GM19023 (cell line): Measurements from ENCODE around the gene POU6F2.
"Not testable (repeated sequence)": the region's sequence is repeated elsewhere in the genome, so short reads cannot be mapped to it uniquely, and the experiment has no call there.

Source experiments
- ATAC-seq: cut with Tn5 transposase; IDR thresholded peaks from one replicate; pipeline ENCODE4 v1.9.1; 2021; ENCODE audit warnings: mild to moderate bottlenecking, moderate library complexity; ENCODE audit not compliant: unreplicated experiment

The POU6F2 gene

DNA sequence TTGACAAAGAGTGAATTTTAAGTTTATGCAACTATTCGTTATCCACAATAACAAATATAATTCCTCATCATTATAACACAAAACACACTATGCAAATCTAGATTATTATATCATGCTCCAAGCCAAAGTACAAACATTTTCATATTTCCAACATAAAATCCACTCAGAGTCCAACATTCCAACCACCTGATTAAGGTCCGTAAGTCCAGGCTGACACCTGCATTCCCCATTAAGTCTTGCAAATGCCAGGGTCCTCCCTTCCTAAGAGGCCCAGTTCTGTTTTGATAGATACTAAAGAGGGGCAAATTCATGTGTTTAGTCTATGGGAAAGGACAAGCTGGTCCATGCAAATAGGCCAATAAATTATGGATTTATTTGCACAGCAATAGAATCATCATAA, 206.1 kb downstream of the POU6F2 start:
- ATAC-seq = no peak

DNA sequence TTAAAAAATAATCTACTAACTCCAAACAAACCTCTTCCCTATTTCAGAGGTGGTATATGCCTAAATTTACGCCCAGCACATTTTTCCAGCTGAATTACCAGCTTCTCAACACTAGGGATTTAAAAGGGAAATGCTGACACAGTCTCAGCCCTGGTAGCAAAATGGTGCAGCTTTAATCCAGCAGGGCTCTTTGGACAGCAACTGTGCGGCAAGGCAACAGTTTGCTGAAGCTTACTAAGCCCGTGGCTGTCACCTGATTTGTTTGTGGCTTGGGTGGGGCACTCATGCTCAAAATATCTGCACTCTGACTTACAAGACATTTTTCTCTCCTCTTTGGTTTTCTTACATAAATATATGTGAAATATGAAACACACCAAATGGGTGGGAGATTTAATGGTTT, 206.7 kb downstream of the POU6F2 start:
- no peak for ATAC-seq

DNA sequence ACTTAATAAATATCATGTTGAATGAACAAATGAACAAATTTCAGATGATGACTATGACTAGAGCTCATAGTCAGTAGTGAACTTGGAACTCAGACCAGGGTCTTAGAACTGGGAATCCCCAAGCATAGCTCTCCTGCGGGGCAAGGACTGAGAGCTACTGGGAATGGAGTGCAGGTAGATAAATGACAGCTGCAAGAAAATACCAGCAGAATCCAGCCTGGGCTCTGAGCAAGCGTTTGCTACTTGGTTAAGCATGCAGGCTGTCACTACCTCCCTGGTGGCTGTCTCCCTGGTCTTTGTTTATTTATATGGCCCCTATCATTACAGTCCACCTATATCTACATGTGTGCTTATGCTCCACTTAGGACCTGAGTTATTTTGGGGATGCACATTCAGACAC, 208.4 kb downstream of the POU6F2 start:
- ATAC-seq = no peak

DNA sequence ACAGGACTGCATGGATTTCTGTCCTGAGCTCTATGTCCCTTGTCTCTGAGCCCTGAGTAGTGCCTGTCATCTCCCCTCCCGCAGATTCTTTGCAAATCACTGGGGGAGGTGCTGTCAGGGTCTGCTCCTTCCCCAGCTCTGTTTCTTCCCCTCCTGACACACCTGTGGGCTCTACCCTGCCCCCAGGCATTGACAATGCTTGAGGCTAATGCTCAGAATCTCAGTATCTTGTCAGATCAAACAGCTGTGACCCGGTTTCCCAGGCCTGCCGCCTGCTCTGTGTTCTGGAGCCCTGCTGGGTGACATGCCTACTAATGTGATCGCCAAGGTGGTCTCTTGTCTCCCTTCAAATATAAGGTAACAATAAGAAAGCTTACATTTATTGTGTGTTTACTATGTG, 209.0 kb downstream of the POU6F2 start:
- ATAC-seq = no peak

DNA sequence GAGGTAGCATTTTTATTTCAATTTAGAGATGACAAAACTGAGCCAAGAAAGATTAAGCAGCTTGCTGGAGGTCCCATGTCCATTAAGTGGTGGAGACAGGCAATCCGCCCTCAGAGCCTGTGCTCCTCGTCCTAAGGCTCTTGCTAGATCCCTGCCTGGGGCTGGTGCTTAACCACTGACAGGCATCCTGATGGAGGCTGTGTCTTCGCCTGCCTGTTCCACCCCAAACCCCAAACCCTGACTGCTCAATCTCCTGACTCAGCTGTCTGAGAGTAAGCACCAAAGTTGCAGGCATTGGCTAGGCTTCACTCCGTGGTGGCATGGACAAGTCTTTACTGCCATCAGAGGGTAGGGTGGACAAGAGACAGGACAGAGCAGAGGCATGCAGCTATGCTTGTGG, 209.4 kb downstream of the POU6F2 start:
- no peak for ATAC-seq

DNA sequence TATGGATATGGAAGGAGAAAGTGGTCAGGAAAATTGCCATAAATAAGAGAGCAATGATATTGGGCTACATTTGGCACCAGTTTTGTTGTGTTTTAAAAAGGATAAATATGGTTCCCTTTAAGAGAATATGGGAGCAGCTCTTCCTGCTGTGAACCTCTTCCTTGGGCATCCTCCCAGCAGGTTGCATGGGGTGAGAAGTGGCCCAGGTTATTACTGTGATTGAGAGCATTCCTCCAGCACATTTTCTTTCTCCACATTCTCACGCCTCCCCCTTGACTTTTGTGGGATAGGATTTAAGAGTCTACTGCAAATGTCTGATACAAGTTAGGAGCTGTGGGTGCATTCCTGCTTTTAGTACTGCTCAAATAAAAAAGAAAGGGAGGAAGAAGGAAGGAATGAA, 214.8 kb downstream of the POU6F2 start:
- ATAC-seq = no peak

DNA sequence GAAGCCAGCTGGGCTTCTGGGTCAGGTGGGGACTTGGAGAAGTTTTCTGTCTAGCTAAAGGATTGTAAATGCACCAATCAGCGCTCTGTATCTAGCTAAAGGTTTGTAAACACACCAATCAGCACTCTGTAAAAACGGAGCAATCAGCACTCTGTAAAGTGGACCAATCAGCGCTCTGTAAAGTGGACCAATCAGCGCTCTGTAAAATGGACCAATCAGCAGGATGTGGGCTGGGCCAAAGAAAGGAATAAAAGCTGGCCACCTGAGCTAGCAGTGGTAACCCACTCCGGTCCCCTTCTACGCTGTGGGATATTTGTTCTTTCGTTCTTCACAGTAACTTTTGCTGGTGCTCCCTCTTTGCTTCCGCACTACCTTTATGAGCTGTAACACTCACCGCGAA, 216.7 kb downstream of the POU6F2 start:
- not testable (repeated sequence) for ATAC-seq

DNA sequence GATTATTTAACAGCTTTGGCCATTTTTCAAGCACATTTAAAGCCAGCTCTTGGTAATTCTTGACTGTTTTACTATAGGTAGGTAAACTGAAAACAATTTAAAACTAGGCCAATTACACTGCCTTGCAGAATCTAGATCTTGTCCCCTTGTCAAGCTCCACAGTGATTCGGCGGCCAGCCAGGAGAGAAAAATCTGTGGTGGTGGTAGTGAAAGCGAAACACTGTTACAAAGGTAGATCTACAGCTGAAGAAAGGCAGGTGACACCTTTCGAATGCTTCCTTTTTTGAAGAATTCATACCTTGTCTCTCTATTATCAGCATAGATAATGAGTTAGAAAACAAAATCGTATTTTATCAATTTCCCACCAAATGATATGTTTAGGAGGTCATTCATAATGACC, 218.3 kb downstream of the POU6F2 start:
- ATAC-seq = no peak

DNA sequence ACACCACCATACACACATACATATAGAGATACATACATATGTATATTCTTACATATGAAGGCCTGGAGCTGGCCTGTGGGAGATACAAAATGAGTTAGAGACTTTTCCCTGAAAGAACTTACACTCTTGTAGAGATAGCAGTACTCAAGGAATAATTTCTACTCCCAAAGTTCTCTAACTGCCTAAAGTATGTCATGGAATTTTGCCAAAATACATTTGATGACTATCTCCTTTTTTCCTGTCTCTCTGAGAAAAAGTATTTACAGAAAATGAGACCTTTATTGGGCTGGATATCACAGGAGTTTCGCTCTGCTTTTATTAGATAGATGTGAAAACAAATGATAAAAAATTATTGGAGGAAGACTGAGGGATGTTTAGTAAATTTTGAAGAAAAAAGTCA, 220.1 kb downstream of the POU6F2 start:
- no peak for ATAC-seq

DNA sequence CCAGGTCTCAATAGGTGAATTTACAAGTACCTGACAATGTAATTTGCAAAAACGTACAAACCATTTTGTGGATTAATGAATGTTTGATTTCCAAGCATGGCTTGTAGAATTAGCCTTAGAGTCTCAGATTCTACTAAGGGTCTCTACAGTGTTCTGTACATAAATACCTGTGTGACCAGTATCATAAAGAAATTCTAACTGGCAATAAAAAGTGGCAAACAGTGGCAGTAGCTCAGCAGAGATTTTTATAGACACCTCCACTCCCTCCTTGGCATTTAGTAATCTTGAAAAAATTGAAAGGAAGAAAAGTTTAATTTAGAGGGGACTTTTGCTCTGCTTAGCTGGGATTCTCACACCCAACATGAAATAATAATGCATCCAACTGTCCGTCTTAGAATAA, 220.8 kb downstream of the POU6F2 start:
- no peak for ATAC-seq

DNA sequence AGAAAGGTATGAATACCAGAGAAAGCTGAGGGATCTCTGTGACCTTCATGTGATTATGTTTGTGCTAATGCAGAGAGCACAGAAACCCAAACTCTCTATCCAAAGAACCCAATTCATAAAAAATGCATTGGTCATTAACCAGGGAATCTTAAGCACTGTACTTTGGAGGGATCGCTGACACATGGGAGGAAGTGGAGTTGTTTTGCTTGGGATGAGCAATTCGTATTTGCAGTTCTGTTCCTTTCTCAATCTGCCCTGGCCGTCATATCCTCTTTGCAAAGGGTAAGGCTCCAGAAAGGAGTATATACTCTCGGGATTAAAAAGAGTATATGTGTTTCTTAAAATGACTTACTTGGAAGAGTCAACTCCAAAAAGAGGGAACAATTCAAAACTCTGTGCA, 221.3 kb downstream of the POU6F2 start:
- no peak for ATAC-seq

DNA sequence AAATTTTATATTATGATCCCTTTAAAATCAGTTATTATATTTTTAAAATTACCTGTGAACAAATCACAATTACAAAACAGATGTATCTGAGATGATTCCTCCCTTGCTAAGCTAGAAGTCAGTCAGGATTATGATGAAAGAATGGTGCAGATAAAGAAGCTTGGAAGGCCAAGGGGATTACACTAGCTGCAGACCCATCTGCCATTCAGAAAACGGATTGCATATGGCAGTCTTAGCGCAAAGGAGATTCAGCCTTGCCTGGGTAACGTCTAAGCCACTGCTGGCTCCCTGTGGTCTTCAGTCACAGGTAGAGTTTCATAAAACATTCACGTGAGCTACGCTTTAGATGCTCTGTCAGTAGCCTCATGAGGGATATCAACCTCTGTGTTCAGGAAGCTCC, 222.2 kb downstream of the POU6F2 start:
- no peak for ATAC-seq

DNA sequence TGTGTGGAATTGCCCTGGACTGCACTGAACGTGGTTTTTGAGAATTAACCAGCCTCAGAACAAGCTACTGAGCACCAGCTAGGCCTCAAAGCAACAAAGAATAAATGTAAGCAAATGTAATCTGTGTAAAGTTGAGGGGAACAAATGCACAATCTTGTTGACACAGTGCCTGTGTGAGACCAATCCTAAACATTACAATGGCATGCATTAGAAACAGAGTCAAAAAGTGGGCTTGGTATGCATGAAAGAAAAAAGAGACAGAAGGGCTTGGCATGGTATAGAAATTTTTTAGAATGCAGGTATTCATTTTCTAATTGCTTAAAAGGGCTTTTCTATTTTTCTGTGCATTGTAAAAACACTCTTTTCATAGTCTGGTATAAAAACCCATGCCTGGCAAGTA, 224.3 kb downstream of the POU6F2 start:
- no peak for ATAC-seq

DNA sequence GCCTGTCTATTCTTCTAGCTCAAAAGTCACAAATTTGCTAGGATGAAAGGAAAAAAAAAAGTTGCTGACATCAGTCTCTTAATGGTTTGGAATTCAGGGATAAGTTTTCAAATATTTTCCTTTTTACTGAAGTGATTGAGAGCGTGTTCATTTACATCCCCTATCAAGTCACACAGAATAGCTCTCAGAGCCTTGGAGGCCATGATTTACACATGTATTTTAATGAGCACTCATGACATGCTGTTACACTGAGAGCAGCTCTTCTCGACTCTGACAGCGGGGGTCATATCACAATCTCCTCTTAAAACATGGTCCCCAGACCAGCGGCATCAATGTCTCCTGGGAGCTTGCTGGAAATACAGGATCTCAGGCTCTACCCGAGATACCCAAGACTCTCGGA, 232.7 kb downstream of the POU6F2 start:
- ATAC-seq = no peak

DNA sequence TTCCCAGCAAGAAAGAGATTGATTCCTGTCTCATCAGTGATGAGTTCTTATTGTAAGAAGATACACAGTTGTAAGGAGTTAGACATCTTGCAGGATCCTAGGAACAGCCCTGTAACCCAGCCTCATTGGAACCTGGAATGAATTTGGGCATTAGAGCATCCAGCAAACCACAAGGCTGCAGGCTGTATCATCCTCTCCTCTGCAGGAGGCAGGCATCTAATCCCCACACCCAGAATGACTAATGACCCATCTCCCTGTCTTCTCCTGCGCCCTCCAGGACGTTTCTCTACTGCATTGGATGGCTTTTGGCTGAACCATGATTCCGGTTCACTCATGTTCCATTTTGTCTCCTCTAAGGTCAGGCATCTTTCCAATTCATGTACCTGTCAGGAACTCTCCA, 233.9 kb downstream of the POU6F2 start:
- no peak for ATAC-seq

DNA sequence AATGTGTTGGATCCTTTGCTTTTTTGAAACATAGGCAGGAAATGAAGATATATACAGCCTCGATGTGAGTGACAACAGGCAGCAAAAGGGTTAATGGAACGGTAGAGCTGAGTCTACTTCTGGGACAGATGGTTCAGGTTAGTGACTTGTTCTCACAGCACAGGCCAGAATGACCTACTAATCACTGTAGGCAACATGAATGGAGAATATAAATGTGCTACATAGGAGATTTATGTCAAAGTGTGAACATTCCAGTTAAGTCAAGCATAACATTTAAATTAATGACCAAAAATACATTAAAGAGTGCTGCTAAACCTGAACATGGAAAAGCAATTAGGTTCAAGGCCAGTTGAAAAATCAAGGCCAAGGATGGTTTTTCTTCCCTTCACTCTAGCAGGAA, 235.2 kb downstream of the POU6F2 start:
- ATAC-seq = no peak

DNA sequence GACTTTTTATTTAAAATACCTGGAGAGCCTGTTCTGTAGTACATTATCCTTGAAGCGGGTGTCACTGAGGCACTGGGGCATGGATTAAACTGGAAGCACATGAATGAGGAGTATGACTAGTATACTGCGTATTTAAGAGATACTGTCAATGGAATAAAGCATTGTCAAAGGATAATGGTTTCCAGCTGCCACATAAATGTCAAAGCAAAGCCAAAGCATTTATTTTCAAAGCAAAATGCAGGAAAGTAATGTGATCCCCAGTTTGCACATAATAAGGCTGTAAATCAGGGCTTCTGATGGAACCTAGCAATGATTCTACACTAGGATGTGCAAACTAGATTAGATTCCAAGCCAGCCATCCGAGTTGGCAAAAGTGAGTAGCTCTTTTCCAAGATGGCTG, 240.1 kb downstream of the POU6F2 start:
- no peak for ATAC-seq

DNA sequence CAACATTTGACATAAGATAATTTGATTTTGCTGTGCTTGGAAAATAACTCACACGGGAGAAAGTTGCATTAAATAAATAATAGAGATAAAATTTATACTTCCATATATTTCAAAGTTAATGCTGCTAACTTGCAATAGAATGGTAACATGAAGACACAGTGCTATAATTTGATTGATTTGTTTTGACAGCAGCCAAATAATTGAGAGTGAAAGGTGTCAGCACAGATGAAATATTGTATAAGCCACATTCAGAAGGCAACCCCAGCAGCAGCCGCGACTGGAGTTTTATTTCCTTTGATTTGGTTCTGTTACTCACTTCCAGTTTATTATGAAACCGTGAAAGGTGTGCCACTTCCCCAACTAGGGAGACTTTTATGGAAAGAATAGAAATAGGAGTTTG, 242.2 kb downstream of the POU6F2 start:
- no peak for ATAC-seq

DNA sequence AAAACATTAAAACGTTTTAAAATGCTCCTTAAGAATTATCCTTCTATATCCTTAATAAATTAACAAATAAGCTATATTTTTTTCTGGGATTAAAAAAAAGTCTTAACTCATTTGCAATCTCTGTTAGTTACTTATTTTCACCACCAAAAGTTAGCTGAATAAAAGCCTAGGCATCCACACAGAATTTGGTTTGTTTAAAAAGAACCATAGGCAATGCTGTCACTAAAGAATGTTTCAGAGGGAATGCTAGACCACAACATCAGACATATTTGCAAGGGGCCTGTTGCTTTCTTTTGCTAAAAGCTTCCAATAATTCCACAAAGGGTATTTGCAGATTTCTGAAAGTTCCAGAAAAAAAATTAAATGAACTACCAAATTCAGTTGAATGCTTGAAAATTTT, 244.2 kb downstream of the POU6F2 start:
- ATAC-seq = no peak

DNA sequence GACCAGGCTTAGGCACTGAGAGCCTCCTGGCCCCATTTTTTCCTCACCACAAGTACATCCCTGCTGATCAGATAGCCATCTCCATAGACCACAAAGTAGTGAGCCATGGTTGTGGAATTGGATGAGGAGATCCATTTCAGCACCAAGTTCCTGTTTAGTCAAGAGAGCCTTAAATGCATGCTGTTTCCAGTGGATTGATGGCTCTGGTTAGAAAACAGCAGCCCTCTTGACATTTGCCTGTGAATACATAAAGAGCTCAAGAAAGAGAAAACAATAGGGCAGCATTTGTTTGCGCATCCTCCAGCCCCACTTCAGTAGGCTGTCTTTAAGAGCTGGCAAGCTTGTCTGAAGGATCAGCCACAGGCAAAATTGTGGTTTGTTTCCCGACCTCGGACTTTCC, 251.2 kb downstream of the POU6F2 start:
- no peak for ATAC-seq

DNA sequence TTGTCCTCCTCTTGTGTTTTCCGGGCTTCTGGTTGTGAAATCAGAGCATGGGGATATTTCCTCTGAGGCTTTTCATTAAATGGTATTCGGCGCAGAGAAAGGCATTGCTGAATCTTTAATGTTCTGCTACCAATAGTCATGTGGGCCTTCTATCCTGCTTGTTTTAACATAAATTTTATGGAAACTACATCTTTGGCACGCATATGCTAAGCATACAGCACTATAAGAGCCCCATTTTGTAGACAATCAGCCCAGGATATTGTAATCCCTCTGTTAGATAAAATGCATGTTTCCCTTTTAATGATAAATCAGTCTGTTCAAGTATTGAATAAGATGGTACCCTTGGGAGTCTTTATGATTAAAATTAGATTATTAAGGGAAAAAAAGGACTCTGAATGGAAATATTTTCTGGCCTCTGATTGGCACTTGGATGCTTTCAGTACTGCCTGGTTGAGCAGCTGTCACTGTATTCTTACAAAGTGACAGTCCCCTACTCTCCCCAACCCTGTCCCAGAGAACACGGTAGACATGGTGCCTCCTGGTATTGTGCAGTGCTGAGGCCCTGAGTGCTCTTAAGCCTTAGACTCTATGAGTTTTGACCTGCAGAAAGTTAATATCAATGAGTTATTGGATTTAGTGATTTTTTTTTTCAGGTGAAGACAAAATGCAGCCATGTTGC, 256.3 kb downstream of the POU6F2 start:
- ATAC-seq = no peak

DNA sequence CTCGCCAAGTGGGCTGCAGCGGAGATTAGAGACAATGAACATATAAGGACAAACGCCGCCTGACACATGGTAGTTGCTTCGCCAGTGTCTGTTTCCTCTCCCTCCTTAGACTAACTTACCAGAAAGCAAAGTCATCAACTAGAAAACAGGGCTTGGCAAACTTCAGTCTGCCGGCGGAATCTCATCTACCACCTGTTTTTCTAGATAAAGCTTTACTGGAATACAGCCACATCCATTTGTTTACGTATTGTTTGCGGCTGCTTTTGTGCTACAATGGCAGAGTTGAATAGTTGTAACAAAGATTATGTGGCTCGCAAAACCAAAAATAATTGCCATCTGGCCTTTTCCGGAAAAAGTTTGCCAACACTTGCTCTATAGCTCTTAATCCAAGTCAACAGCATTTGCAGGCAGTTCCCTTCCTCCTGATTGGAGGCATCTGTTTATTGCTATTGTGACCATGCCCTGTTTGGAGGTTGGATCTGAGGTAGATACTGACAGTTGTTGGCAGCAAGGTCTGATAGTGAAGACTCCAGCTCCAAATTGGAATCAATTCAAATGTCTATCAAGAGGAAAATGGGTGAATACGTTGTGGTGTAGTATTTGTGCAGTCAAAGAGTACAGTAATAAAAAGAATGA, 260.6 kb downstream of the POU6F2 start:
- no peak for ATAC-seq

DNA sequence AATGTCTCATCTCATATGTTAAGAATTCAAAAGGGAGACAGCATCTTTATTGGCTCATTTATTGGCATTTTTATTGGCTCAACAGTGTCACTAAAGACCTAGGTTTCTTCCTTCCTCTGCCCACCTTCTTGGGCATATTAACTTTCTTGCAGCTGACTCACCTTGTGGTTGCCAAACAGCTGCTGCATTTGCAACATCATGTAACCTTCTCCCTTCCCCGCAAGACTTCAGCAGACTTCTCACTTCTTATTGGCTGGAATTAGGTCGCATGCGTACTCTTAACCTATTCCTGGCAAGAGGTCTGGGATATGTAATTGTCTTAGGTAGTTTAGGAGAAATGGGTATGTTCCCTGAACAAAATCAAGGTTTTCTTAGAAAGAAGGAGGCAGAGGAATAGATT, 263.2 kb downstream of the POU6F2 start:
- no peak for ATAC-seq
